ENCODE data around the gene SCD. TPM values are rescaled to one million over a fixed set of nuclear protein-coding genes. Genes with fewer than 3 reads are reported as not detected.

Gene SCD
- total and polyA plus RNA-seq, 9 of the 15 experiments (the other 6 are each of a cell fraction or from before 2014, with no cell fraction given) = 114 to 486 (median 188) TPM

DNA sequence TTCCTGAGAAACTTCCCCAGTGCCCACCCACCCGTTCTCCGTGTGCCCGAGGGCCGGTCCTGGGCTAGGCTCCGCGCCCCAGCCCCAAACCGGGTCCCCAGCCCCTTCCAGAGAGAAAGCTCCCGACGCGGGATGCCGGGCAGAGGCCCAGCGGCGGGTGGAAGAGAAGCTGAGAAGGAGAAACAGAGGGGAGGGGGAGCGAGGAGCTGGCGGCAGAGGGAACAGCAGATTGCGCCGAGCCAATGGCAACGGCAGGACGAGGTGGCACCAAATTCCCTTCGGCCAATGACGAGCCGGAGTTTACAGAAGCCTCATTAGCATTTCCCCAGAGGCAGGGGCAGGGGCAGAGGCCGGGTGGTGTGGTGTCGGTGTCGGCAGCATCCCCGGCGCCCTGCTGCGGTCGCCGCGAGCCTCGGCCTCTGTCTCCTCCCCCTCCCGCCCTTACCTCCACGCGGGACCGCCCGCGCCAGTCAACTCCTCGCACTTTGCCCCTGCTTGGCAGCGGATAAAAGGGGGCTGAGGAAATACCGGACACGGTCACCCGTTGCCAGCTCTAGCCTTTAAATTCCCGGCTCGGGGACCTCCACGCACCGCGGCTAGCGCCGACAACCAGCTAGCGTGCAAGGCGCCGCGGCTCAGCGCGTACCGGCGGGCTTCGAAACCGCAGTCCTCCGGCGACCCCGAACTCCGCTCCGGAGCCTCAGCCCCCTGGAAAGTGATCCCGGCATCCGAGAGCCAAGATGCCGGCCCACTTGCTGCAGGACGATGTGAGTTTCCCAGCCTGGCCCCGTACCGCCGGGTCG is at the start of gene SCD (continued):
- TF ChIP-seq, protein P1, sequence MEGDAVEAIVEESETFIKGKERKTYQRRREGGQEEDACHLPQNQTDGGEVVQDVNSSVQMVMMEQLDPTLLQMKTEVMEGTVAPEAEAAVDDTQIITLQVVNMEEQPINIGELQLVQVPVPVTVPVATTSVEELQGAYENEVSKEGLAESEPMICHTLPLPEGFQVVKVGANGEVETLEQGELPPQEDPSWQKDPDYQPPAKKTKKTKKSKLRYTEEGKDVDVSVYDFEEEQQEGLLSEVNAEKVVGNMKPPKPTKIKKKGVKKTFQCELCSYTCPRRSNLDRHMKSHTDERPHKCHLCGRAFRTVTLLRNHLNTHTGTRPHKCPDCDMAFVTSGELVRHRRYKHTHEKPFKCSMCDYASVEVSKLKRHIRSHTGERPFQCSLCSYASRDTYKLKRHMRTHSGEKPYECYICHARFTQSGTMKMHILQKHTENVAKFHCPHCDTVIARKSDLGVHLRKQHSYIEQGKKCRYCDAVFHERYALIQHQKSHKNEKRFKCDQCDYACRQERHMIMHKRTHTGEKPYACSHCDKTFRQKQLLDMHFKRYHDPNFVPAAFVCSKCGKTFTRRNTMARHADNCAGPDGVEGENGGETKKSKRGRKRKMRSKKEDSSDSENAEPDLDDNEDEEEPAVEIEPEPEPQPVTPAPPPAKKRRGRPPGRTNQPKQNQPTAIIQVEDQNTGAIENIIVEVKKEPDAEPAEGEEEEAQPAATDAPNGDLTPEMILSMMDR (IDR thresholded peaks at IDR 0.05 in 2 of 3, conservative IDR thresholded peaks at IDR 0.05 in 1 of 3; ENCODE audit: insufficient read depth in 2 of 3, low read depth in 1 of 3, low read length in 3 of 3) = no peak
- TF ChIP-seq, protein P2, sequence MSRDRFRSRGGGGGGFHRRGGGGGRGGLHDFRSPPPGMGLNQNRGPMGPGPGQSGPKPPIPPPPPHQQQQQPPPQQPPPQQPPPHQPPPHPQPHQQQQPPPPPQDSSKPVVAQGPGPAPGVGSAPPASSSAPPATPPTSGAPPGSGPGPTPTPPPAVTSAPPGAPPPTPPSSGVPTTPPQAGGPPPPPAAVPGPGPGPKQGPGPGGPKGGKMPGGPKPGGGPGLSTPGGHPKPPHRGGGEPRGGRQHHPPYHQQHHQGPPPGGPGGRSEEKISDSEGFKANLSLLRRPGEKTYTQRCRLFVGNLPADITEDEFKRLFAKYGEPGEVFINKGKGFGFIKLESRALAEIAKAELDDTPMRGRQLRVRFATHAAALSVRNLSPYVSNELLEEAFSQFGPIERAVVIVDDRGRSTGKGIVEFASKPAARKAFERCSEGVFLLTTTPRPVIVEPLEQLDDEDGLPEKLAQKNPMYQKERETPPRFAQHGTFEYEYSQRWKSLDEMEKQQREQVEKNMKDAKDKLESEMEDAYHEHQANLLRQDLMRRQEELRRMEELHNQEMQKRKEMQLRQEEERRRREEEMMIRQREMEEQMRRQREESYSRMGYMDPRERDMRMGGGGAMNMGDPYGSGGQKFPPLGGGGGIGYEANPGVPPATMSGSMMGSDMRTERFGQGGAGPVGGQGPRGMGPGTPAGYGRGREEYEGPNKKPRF (IDR thresholded peaks at IDR 0.05; ENCODE audit: low read depth, low read length) = no peak
- peak; percentile 58 for TF ChIP-seq FOS (IDR thresholded peaks at IDR 0.05; ENCODE audit: extremely low read depth, insufficient read length)
- TF ChIP-seq, protein P3, sequence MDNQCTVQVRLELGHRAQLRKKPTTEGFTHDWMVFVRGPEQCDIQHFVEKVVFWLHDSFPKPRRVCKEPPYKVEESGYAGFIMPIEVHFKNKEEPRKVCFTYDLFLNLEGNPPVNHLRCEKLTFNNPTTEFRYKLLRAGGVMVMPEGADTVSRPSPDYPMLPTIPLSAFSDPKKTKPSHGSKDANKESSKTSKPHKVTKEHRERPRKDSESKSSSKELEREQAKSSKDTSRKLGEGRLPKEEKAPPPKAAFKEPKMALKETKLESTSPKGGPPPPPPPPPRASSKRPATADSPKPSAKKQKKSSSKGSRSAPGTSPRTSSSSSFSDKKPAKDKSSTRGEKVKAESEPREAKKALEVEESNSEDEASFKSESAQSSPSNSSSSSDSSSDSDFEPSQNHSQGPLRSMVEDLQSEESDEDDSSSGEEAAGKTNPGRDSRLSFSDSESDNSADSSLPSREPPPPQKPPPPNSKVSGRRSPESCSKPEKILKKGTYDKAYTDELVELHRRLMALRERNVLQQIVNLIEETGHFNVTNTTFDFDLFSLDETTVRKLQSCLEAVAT (IDR thresholded peaks at IDR 0.05) = 0 out of 4 replicates have a peak, but pooled peaks of 1 of the 2 experiments have one; percentile 8
- TF ChIP-seq NEUROD1 (IDR thresholded peaks at IDR 0.05; ENCODE audit: borderline replicate concordance, low read depth, low read length, partially characterized antibody) = peak; percentile 26
- TF ChIP-seq FOXK2 (conservative IDR thresholded peaks at IDR 0.05 in 1 of 2, IDR thresholded peaks at IDR 0.05 in 1 of 2; ENCODE audit: low read depth in 2 of 2) = peak; percentile 22 to 45; a peak in 1 of 4 replicates
- 0 out of 2 replicates have a peak, but pooled peaks have one; percentile 70 for TF ChIP-seq KAT7 (CRISPR knock-in tag; IDR thresholded peaks at IDR 0.05; ENCODE audit: borderline replicate concordance)
- peak; percentile 37; the same call in 1 of the 2 replicates for TF ChIP-seq ZBTB7A (IDR thresholded peaks at IDR 0.05; ENCODE audit: borderline replicate concordance, control insufficient read depth, low read depth, low read length)
- TF ChIP-seq ILF3 (IDR thresholded peaks at IDR 0.05; ENCODE audit: borderline replicate concordance) = no peak
- peak; percentile 49 for TF ChIP-seq TAF9B (IDR thresholded peaks at IDR 0.05; ENCODE audit: partially characterized antibody)
- TF ChIP-seq, protein P4, sequence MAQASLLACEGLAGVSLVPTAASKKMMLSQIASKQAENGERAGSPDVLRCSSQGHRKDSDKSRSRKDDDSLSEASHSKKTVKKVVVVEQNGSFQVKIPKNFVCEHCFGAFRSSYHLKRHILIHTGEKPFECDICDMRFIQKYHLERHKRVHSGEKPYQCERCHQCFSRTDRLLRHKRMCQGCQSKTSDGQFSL (CRISPR knock-in tag; IDR thresholded peaks at IDR 0.05) = no peak
- TF ChIP-seq, protein P4 (tag; IDR thresholded peaks at IDR 0.05) = no peak
- peak; percentile 38; the same call in 1 of the 2 replicates for TF ChIP-seq CBX1 (IDR thresholded peaks at IDR 0.05; ENCODE audit: low read depth)
- TF ChIP-seq ARID2 (IDR thresholded peaks at IDR 0.05) = no peak
- no peak for TF ChIP-seq HDAC2 (IDR thresholded peaks at IDR 0.05)
- peak; percentile 75 for TF ChIP-seq KDM5B (IDR thresholded peaks at IDR 0.05; ENCODE audit: insufficient replicate concordance, low read depth, low read length)
- TF ChIP-seq ZNF766 (CRISPR knock-in tag; conservative IDR thresholded peaks at IDR 0.05) = no peak
- no peak for TF ChIP-seq FIP1L1 (IDR thresholded peaks at IDR 0.05; ENCODE audit: low read depth, low read length, poor library complexity, severe bottlenecking)
- TF ChIP-seq GTF2E2 (tag; IDR thresholded peaks at IDR 0.05) = no peak
- peak; percentile 35; the same call in 1 of the 2 replicates for TF ChIP-seq FOXP1 (CRISPR knock-in tag; IDR thresholded peaks at IDR 0.05)
